NCI-H460 (cell line): ENCODE results near the gene TEAD2. TPM values are rescaled to one million over a fixed set of nuclear protein-coding genes. Genes with fewer than 3 reads are reported as not detected.

Experiments used
- DNase-seq: peaks from one replicate; pipeline ENCODE4 v3.0.0-alpha.2; 2016; ENCODE audit warnings: low read depth; ENCODE audit errors: extremely low read depth
- small RNA-seq, 2 experiments: library from RNA; depleted of rRNA; stranded (forward); fragments of <200 nt; gene quantifications; one replicate each; pipeline ENCODE3, GENCODE V24; 2014
- total RNA-seq: library from RNA; depleted of rRNA; stranded (reverse); fragments of >200 nt; shearing (Covaris generic); gene quantifications from 2 replicates; pipeline ENCODE4 v1.2.3, GENCODE V29; 2014; rRNA removed

TEAD2 gene
- total RNA-seq, 1 experiment from 2014 or later = 13.7 TPM

DNA sequence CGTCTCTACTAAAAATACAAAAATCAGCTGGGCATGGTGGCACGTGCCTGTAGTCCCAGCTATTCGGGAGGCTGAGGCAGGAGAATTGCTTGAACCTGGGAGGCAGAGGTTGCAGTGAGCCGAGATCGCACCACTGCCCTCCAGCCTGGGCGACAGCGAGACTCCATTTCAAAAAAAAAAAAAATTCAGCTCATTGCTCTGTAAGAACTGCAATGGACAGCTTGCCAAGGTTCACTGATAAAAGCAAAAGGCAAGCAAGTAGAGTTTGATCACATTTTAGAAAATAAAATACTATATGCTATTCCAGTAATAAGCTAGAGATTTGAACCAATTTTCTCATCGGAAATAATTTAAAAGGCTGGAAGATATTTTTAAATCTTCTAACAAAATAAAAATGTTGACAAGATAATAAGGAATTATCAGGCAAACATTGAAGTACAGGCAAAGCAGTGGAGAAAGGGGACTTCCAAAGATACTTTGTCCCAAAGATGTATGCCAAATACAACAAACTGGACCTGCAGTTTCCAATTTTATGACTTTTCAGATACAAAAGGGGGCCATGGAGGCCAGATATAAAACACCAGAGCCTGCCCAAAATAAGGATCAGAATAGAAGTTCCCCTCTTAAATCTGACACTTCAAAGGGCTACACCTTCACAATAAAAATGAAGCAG, 66.9 kb downstream of the TEAD2 start:
- no peak for DNase-seq

- no peak for DNase-seq
These were observed 67.8 kb downstream of the TEAD2 start for GRCh38 chr19:49294401-49294800.

Small RNA genes within 50 kb of the gene (small RNA-seq; reads per million reads assigned to genes)
- gene MIR4324 = 0 reads per million in 2 experiments

Other genes starting within 250 kb of the TEAD2 start
- 1.8 and 3.2 TPM in 2 replicates for gene LIN7B, start 248.0 kb downstream of the TEAD2 start, total RNA-seq
- 0.59 and 2.3 TPM in 2 replicates for gene C19orf73, start 243.3 kb downstream of the TEAD2 start, total RNA-seq
- gene PPFIA3, start 242.9 kb downstream of the TEAD2 start, total RNA-seq = 4.5 and 6.2 TPM in 2 replicates
- gene HRC, start 207.0 kb downstream of the TEAD2 start, total RNA-seq = not detected in 2 replicates
- gene TRPM4, start 204.6 kb downstream of the TEAD2 start, total RNA-seq = 2.8 and 3.9 TPM in 2 replicates
- 0.30 and 0.43 TPM in 2 replicates for gene SLC6A16, start 37.2 kb downstream of the TEAD2 start, total RNA-seq
- not detected in 2 replicates for gene CD37, start 27.0 kb downstream of the TEAD2 start, total RNA-seq
- gene DKKL1, start 1.5 kb upstream of the TEAD2 start, total RNA-seq = not detected in 2 replicates
- not detected in 2 replicates for gene KASH5, start 25.8 kb upstream of the TEAD2 start, total RNA-seq
- not detected in 2 replicates for gene PTH2, start 61.0 kb upstream of the TEAD2 start, total RNA-seq
- not detected in 2 replicates for gene GFY, start 63.0 kb upstream of the TEAD2 start, total RNA-seq
- 0.17 TPM in 1 of 2 replicates, not detected in the other for gene SLC17A7, start 79.1 kb upstream of the TEAD2 start, total RNA-seq
- 48.5 and 69.4 TPM in 2 replicates for gene PIH1D1, start 89.4 kb upstream of the TEAD2 start, total RNA-seq
- 24.7 and 32.4 TPM in 2 replicates for gene ALDH16A1, start 90.8 kb upstream of the TEAD2 start, total RNA-seq
- 0.12 and 0.35 TPM in 2 replicates for gene FLT3LG, start 111.8 kb upstream of the TEAD2 start, total RNA-seq
- gene RPL13A, start 125.2 kb upstream of the TEAD2 start, total RNA-seq = 3,401 and 3,992 TPM in 2 replicates
- 2,280 and 2,727 TPM in 2 replicates for gene RPS11, start 134.0 kb upstream of the TEAD2 start, total RNA-seq
- 0.77 TPM in 1 of 2 replicates, not detected in the other for gene FCGRT, start 150.2 kb upstream of the TEAD2 start, total RNA-seq
- 3.1 and 5.6 TPM in 2 replicates for gene RCN3, start 165.6 kb upstream of the TEAD2 start, total RNA-seq
- gene NOSIP, start 218.1 kb upstream of the TEAD2 start, total RNA-seq = 21.8 and 31.8 TPM in 2 replicates
- 0.14 TPM in 1 of 2 replicates, not detected in the other for gene PRRG2, start 218.9 kb upstream of the TEAD2 start, total RNA-seq
- 2.1 and 3.0 TPM in 2 replicates for gene PRR12, start 228.8 kb upstream of the TEAD2 start, total RNA-seq